RPMI8226 (cell line): ENCODE data around the gene POLR1A.

Experiments used
- DNase-seq: peaks from one replicate; pipeline ENCODE4 v3.0.0-alpha.2; 2015

Gene POLR1A

DNA sequence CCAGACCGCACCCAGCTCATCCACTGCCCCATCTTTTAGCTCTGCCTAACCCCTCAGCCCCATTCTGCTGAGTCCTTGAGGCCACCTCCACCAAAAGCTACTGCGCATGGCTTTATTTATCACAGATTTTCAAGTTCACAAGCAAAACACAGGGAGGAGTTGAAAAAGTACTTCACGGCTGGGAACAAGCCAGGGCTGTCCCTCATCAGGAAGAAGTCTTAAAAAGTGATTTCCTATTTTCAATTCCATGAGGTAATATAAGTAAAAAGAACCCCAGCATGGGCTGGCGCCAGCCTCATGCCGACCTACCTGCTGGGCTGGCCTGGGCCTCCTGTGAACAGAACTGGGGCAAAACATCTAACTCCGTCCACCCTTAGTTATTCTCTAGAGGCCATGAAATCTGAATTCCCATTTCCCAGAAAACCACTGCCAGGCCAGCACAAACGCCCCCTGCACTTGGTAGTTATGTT is 69.0 kb downstream of the POLR1A start:
- no peak for DNase-seq

DNA sequence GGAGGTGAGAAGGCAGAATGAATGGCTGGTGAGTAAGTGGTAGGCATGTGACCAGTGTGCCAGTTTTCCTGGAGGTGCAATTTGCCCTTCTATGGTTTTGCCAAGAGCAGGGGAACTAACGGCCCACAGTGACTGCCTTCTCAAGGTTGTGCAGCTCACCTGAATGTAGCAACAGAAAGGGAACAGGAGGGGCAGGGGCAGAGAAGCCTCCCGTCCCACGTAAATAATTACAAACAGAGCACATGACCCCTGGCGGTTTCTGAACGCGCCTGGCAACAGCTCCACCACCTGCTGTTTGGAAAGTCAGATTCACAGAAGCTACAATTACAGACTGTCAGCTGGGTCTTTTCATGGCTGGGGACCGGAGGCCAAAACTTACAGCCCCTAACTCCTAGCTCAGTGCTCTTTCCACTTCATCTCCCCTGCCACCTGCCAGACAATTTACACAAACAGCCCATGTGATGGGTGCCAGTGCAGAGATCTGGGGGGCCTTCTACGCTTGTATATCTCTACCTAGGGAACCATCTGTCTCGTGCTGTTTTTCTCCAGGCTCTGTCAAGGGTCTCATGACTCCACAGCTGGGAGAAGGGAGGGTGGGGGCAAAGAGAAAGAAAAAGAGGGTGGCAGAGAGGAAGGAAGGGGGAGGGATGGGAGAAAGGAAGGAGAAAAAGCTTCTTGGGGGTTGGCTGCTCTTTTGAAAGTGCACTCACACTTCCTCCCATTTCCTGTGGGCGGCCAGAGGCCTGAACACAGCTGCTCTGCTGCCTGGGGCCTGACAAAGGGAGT is 69.6 kb downstream of the POLR1A start:
- DNase-seq: peak; percentile 95

DNA sequence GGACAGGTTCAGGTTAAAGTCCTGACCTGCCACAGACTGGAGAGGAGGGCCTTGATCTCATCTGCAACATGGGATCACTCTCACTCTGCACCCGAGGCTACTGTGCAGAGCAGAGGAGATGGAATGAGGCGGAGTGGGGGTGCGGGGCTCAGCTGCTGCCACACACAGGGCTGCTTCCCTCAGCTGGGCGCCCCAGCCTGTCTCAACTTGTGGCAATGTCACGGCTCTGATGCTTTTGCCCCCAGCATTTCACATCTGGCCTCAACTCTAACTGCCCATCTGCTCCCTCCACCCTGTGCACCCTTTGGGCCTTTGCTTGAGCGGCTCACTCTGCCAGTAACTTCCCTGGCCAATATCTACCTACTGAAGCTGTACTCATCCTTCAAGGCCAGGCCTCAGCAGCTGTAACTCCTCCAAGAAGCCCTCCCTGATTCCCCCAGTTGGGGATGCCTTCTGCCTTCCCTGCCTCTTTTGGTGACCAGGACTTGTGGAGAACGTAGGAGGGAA is 70.3 kb downstream of the POLR1A start:
- DNase-seq: peak; percentile 39

DNA sequence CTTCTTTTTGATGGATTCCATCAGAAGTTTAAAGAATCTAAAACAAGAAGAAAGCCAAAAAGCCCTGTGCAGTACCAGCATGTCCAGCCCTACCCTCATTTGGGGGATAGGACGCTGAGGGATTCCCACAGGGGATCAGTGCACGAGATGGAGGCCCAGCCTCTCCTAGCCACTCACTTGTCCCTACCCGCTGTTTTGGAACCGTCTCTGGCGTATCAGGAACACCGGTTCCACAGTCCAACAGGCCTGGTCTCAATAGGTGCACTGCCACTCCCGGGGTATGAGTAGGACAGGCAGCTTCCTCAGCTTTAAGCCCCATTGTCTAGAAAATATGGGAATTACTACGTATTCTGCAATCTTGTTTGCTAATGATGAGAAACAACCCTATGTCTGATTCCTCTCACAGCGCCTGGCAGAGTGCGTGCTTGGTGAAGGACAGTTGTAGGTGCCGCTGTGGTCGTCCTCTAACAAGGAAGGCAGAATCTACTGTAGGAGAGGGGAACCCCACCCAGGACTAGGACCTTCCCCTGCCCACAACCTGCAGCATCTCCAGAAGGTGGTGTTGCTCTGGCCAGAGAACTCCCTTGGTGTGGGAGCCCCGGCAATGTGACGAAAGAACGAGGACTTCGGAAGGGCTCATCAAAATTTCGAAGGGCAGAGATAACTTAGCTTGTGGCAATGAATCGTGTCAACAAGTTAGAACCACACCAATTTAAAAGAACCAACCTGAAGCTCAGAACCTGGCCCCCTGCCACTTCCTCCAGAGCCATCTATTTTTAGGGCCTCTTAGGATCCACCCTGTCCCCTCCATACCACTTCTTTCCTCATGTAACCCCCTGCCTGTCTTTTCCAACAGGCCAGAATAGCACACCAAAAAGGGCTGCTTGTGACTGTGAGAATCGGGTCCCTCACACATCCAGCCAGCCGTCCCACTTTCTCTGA is 71.7 kb downstream of the POLR1A start:
- DNase-seq: no peak

DNA sequence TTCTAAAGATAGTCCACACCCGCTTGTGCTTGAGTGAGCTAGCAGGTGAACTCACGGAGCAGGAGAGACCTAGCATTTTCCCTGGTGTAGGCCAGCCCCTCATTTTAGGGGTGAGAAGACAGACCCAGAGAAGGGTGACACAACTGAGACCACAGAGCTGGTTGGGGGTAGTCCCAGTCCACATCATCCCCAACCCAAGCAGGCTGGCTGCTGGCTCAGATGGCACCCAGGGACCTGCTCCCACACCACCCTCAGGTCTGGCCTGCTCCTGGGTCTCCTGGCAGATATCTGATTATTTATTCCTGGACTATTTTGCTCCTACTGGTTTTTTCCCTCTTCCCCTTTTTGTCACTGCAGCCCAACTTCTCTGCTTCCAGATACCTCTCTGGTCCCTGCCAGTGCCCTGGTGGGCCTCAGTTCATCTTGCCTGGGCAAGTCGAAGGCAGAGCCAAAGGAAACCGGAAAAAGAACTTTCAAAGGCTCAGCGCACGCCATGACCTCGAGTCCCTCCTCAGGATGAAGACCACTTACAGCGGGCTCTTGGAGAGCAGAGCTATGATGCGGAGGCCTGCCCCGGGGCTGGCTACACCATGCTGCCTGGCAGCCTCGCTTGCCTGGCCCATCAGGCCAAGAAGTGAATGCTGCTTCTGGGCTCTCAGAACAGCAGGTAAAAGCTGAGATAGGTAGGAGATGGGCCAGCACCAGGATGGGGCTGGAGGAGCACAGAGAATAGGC is 72.7 kb downstream of the POLR1A start:
- DNase-seq: no peak

DNA sequence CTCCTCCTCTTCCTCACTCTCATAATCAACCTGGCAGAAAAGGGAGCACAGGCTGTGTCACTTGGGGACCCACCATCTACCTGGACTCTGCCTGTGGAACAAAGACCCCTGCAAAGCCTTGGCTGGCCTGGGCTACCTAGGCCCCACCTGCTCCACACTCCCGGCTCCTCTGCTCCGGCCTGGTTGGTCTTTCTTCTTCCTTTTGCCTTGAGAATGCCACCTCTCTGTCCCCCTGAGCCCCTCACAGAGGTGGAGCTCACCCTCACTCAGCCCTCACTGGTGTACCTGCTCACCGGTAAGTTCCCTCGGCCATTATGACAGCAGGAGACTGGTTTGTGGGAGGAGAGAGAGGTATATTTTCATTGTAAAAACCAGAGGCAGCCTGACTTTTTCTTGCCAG is 74.1 kb downstream of the POLR1A start:
- no peak for DNase-seq

- no peak for DNase-seq
Measured at GRCh38 chr2:86031151-86031550, 74.5 kb downstream of the POLR1A start.

DNA sequence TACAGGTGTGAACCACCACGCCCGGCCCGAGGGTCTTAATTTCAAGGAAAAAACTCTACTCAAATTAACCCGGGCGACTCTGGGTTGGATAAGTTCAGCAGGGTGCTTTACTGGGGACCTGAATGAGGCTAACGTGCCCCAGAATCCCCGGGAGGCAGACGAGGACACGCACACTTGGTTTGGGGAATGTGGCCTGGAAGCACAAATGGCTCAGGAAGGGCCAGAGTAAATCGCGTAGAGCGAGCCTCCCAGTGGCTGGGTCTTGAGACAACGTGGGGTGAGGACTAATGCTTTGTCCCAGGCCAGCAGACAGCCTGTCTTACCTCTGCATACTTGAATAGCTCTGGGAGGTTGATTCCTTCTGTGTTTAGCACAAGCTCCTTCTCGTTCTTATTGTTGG is 75.8 kb downstream of the POLR1A start:
- DNase-seq: no peak

- no peak for DNase-seq
Measured at GRCh38 chr2:86028766-86029381, 76.8 kb downstream of the POLR1A start.

DNA sequence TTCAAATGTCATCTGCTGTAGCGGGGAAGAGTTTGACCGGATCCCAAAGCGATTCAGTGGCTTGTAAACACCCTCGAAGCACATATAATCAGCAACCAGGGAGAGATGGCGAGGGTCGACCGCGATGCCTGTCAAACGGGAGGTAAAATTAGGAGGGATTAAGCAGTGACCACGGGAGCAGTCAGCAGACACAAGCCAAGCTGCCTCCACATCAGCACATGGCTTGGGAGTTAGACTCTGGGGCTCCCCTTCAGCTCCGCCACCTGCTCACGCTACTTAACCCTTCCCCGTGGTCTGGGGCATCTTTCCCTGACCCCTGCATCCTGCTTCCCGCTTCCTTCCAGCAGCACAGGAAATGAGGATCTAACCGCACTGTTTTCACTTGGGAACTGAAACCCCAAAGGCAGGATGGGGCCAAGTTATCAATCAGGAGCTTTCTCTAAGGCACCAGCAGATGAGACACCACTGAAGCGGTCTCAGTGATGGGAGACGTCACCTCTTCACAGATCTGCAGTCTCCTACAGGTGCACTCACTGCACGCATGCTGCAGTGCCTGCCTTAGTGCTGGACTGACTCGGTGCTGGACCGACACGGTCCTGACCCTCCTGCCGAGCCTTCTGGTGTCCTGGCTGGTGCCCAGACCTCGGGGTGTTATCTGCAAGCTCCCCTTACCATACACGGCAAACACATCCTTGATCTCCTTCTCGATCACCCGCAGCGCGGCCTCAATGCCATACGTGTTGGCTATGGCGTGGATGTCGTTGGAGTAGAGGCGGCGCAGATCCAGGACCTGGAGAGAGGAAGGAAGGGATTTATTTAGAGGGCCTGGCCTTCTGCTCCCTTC is 77.5 kb downstream of the POLR1A start:
- DNase-seq: no peak

- no peak for DNase-seq
Measured at GRCh38 chr2:86027196-86027921, 78.3 kb downstream of the POLR1A start.

- DNase-seq: no peak
Measured at GRCh38 chr2:86026744-86027065, 79.0 kb downstream of the POLR1A start.

DNA sequence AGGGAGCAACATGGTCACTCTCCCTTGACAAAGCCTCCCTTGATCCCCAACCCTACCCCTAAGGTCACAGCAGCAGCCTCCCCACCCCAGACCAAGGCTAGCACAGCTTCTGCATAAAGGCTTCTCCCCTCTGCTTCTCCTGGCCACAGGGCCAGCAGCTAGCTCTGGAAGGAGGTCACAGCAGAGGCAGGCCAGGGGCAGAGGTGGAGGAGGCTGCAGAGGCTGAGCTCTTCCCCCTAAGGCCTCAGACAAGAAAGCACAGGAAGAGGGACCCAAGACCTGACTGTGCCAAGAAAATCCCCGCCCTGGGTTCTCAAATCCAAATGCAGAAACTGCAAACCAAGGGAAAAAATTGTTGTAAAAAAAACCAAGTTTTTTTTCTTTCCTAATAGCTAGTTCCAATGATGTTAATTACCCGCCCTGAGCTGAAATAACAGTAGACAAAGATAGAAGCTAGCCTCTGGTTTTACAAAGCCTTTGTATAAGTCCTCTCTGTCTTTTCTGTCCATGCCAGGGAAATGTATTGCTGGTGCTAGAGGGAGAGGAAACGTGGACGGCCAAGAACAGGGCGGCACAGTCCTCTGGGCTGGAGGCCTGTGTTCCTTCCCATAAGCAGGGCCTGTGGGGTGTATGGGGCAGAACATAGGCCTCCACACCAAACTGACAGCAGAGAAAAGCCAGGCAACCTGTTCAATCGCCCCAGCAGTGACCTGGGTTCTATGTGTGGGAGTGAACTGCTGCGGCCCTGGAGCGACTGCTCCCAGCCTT is 79.5 kb downstream of the POLR1A start:
- no peak for DNase-seq

DNA sequence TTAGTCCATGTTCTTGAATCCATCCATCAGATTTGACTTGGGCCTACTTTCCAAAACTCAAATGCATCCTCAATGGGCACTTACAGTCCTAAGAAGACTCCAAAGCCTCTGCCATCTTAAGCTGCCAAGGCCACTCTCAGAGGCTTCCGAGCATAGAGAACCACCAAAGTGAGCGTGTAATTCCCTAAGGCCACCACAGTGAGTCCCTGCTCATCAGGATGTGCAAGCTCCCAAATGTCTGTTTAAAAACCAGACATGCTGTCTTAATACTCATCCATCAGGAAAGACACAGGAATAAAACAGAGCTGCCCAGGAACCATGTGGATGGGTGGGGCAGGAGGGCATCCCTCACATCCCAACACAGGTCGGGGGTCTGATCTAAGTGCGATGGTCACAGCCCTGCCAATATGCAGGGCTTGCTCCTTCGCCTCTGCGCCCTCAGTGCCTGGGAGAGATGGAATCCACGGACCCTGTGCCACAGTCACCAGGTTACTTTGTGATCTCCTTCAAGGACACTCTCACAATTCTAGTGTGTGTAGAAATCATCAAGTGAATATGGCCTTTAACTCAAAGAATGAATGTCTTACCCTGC is 80.4 kb downstream of the POLR1A start:
- DNase-seq: no peak

DNA sequence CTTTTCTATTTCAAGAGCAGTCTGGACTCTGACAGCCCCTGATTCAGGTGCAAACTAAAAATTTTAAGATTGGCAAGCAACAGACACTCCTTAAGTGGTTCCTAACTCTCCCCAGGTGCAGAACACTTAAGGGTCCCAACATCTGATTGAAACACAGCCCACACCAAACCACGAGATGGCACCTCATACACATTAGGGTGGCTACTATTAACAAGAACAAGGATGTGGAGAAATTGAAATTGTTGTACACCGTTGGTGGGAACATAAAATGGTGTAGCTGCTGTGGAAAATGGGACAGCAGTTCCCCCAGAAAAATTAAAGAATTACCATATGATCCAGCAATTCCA is 82.3 kb downstream of the POLR1A start:
- DNase-seq: no peak

DNA sequence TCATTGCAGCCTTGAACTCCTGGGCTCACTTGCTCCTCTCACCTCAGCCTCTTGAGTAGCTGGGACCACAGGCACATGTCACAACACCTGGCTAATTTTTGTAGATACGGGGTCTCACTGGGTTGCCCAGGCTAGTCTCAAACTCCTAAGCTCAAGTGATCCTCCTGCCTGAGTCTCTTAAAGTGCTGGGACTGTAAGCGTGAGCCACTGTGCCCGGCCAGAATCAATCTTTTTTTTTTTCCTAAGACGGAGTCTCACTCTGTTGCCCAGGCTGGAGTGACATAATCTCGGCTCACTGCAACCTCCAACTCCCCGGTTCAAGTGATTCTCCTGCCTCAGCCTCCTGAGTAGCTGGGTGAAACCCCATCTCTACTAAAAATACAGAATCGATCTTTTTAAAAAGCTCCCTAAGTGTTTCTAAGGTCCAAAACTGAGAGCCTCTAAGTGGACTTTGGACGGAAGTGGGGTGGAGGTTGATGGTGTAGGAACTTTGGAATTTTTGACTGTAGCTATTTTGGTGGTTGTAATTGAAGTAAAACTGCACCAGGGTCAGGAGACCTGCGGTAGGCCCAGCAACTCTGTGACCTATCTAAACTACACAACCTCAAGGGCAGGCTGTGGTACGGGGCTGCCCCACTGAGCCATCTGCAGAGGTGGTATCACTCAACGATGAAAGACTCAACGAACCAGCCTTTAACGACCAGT is 82.9 kb downstream of the POLR1A start:
- no peak for DNase-seq

- no peak for DNase-seq
Measured at GRCh38 chr2:86021396-86022378, 84.0 kb downstream of the POLR1A start.

DNA sequence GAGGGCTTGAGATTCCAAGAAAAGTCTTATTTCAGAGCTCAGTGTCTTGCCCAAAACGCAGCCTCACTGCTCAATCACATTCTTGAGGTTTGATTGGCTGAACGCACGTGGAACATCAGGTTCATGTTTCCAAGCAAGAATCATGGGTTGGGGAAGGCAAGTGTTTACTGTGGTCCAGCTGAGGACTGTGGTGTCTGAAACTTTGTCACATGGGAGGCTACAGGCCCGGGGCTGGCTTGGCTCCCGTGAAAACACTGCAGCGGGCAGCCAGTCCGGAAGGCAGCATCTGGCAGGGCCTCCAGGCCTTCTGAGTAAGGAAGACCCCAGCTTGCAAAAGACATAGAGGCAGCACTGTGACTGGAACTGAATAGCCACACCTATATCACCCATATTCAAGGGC is 84.7 kb downstream of the POLR1A start:
- DNase-seq: no peak
